UCSD-AML1 (cell line): Measurements from ENCODE around the gene LRCH3.
A peak's percentile ranks its signal among the peaks of the same experiment; 100 is the strongest.

Source experiments
- DNase-seq: peaks from one replicate; lab custom pipeline; 2025; ENCODE audit not compliant: unreplicated experiment; lab: John Stamatoyannopoulos, UW

LRCH3 gene

GRCh38 chr3:197791113-197791891 is at the start of gene LRCH3:
TSS of gene LRCH3 (plus strand) at chr3:197791254. CDS start at chr3:197791279, 25 bp downstream.
- DNase-seq = peak; percentile 91

- no peak for DNase-seq
Measured at GRCh38 chr3:197742787-197743186, 48.3 kb upstream of the LRCH3 start.

DNA sequence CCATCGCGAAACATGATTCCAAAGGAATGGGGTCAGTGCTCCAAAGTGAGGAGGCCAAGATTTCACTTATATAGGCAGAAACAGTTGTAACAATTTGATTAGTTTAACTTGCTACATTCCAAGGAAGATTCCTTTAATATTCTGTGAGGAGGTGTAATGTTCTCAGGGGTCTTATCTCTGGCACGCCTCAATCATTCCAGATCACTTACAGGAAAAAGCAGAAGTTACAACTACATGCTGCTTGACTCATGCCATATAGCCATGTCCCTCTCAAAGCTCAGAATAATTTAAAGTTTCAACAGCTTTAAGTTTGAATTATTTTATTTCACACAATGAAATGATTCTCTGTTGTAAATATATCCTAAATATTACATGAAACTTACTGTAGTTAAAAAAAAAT is 44.8 kb upstream of the LRCH3 start:
- DNase-seq = no peak

GRCh38 chr3:197746801-197747237 is 44.2 kb upstream of the LRCH3 start:
- peak; percentile 13 for DNase-seq

GRCh38 chr3:197748597-197749314 is 42.3 kb upstream of the LRCH3 start:
- DNase-seq = no peak

DNA sequence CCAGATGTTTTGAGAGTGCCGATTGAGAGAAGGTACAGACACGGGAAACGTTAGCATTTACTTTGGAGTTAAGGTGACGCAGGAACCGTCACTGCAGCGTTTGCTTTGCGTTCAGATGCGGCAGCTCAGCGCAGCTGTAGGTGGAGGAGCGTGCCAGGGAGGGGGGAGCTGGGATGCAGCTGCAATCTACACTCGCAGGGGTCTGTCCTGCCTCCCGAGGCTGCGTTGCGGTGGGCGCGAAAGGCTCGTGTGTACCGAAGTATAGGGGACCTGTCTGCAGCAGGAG is 41.8 kb upstream of the LRCH3 start:
- DNase-seq = no peak

- peak; percentile 95 for DNase-seq
Measured at GRCh38 chr3:197749601-197750395, 41.3 kb upstream of the LRCH3 start, which contains the start of gene FYTTD1. TSS of gene FYTTD1 (plus strand) at chr3:197749883. CDS start at chr3:197749972, 89 bp downstream.

DNA sequence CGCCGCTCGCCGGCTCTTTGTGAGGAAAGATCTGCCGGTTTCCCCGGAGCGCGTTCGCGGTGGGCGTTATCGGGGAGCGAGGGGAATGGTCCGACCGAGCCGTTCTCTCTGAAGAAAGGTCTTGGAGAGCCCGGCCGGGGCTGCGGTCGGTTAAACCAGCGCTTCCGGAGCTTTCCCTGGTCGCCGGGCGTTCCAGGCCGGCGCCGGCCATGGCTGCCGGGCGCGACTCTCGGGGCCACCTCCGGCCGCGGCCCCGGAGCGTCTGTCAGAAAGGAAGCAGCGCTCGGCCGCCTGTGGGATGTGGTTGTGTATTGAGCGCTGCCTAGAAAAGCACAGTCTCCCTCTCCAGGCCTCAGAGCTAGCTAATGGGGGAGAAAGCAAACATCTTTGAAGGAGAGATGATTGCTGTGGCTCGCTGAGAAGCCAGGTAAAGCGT is 40.6 kb upstream of the LRCH3 start:
- peak; percentile 77 for DNase-seq

GRCh38 chr3:197750858-197751737 is 40.0 kb upstream of the LRCH3 start:
- DNase-seq = peak; percentile 44

- no peak for DNase-seq
Measured at GRCh38 chr3:197752107-197752506, 38.9 kb upstream of the LRCH3 start.

- DNase-seq = no peak
Measured at GRCh38 chr3:197753263-197753662, 37.8 kb upstream of the LRCH3 start.

GRCh38 chr3:197756704-197757103 is 34.4 kb upstream of the LRCH3 start:
- DNase-seq = no peak

GRCh38 chr3:197758512-197758911 is 32.5 kb upstream of the LRCH3 start:
- no peak for DNase-seq

DNA sequence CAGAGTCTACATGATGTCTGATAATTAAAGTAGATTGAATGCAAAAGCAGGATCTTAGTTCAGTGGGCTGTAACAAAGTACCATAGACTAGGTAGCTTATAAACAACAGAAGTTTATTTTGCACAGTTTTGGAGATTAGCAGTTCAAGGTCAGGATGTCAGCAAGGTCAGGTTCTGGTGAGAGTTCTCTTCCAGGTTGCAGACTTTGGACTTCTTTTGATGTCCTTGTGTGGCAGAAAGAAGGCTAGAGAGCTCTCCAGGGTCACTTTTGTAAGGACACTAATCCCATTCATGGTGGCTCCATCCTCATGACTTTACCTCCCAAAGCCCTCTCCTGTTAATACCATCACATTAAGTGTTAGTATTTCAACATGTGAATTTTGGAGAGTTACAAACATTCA is 29.3 kb upstream of the LRCH3 start:
- DNase-seq = no peak

- no peak for DNase-seq
Measured at GRCh38 chr3:197775317-197775716, 15.7 kb upstream of the LRCH3 start.

DNA sequence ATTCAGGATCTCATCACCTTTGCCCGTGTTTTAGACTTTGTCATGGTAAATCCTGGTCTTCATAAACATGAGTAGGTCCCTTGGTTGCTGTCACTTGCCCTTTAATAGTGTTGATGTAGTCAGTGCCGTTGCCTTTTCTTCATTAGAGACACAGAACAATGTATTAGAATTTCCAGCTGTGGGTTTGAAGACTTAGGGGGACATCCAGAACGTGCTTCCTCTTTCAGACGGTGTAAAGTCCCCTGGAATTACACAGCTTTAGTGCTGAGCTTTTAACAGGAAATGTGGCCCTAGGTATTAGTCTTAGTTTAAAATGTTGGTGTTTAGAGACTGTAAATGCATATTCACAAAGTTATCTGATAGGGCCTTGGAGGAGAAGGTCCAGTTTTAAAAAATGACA is 8.8 kb upstream of the LRCH3 start:
- no peak for DNase-seq

DNA sequence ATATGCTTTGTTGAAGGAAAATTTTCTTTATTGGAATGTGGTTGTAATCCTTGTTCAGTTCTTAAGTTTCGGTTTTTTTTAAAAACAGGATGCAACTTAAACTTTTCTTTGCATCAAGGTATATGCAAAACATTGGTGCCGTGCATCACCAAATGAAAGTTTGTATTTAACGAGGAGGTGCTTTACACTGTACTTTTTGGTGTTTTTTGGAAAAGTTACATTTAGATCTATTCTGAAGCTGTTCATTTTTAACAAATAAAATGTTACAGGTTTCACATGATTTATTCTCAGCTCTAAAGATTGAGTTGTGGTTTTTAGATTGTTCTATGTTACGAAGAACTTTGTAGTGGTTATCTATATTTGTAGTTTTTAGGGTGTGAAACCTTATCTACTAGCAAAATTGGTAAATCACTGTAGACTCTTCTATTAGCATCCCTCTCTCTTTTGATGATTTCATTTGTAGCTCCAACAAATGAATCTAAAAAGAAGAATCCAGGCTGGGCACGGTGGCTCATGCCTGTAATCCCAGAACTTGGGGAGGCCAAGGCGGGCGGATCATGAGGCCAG is 7.0 kb upstream of the LRCH3 start:
- no peak for DNase-seq

DNA sequence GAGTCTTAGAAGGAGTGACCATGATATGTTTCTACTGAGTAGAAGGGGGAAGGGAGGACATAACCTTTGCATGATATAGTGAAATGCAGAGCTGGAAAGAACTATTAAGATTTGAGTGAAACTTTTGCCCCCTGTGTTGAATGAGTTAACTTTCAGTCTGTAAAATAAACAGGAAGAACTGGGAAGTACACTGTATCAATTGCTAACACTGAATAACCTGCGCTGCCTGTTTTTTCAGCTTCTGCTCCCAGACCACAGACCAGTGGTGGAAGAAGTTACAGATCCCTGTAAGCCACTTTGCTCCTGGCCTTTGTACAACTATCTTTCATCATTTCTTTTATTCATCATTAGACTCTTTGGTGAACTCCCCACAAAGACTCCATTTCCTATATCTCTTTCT is 3.6 kb upstream of the LRCH3 start:
- no peak for DNase-seq

GRCh38 chr3:197789309-197789708 is 1.7 kb upstream of the LRCH3 start:
- no peak for DNase-seq

DNA sequence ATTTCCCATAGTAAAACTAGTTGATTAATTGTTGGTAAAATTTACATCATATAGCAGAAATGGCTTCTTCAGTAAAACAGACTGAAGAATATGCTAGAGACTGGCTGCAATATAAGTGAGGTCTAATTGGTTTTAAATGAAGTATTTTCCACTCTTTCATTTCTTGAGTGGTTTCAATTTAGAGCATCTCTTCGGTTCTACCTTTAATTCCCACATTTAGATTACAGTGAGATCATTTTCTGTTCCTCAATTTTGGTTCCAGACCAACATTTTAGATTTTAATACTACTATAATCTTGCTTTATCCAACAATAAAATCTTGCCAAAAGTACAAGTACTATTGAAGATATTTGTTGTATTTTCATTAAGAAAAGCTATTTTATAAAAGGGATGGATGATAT is 1.0 kb upstream of the LRCH3 start:
- no peak for DNase-seq
